HUES48 (cell line): ENCODE data around the gene RBP3.

Experiments used
- H3K27ac ChIP-seq: one replicate; pipeline ENCODE4 v1.7.0; 2013; ENCODE audit warnings: low read depth, low read length, inconsistent platforms
- H3K27me3 ChIP-seq: 2 replicates; pipeline ENCODE4 v1.6.1; 2013; ENCODE audit warnings: mild to moderate bottlenecking, low read length; ENCODE audit not compliant: control insufficient read depth, insufficient read depth
- H3K36me3 ChIP-seq: 2 replicates; pipeline ENCODE4 v1.6.1; 2013; ENCODE audit warnings: low read length; ENCODE audit not compliant: control insufficient read depth, insufficient read depth
- H3K4me1 ChIP-seq: 2 replicates; pipeline ENCODE4 v1.6.1; 2013; ENCODE audit warnings: mild to moderate bottlenecking, low read length; ENCODE audit not compliant: control insufficient read depth, insufficient read depth
- H3K4me3 ChIP-seq: 2 replicates; pipeline ENCODE4 v1.5.1; 2013; ENCODE audit warnings: mild to moderate bottlenecking, low read depth, low read length
- H3K9ac ChIP-seq: 2 replicates; pipeline ENCODE4 v1.6.1; 2013; ENCODE audit warnings: mild to moderate bottlenecking, low read depth, low read length, moderate library complexity
- H3K9me3 ChIP-seq: 2 replicates; pipeline ENCODE4 v1.6.1; 2013; ENCODE audit warnings: low read length; ENCODE audit not compliant: control insufficient read depth, insufficient read depth

The RBP3 gene

DNA sequence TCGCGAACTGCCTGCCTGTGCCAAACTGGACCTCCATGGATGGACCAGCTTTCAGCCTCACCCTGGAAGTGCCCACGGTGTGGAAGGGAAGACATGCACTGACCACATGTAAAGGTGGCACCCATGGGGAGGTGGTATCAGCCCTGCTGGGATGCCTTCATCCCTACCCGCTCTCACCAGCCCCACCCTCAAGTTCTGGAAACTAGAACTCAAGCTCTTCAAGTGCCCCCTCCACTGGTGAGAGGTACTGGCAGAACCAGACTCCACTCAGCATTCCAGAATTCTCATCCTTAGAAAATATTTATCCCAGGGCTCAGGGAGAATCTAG, 30.0 kb downstream of the RBP3 start:
- H3K36me3 ChIP-seq: no peaks in the 10 kb centered on the region; the same call in 1 of the 2 replicates
- no peaks in the 10 kb centered on the region for H3K9me3 ChIP-seq
- H3K27me3 ChIP-seq: no peaks in the 10 kb centered on the region
- H3K4me3 ChIP-seq: no peak overlapping the region
- no peak overlapping the region for H3K9ac ChIP-seq
- no peak overlapping the region for H3K27ac ChIP-seq
- H3K4me1 ChIP-seq: peaks cover 17% of the 10 kb centered on the region

- H3K9ac ChIP-seq: no peak overlapping the region
- H3K4me1 ChIP-seq: peaks cover 21% of the 10 kb centered on the region
- no peaks in the 10 kb centered on the region for H3K27me3 ChIP-seq
- no peak overlapping the region for H3K4me3 ChIP-seq
- H3K27ac ChIP-seq: no peak overlapping the region
- H3K9me3 ChIP-seq: no peaks in the 10 kb centered on the region
- H3K36me3 ChIP-seq: no peaks in the 10 kb centered on the region; the same call in 1 of the 2 replicates
Measured at GRCh38 chr10:47378606-47379444, 30.7 kb downstream of the RBP3 start.

DNA sequence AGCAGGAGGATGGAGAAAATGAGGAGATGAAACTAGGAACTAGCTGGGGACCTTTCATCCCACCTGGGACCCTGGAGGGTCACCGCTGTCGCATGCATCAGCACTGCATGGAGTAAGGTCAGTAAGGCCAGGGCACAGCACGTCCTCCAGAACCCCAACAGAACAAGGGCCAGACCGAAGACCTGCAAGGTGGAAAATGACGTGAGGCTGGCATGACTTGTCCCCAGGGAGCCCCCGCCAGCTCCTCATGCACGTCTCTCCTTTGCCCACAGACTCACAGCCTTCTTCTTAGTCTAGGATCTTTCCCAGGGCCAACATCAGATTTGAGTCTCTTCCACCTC, 31.3 kb downstream of the RBP3 start:
- H3K9me3 ChIP-seq: no peaks in the 10 kb centered on the region
- H3K27ac ChIP-seq: no peak overlapping the region
- no peak overlapping the region for H3K9ac ChIP-seq
- no peaks in the 10 kb centered on the region for H3K27me3 ChIP-seq
- peaks cover 21% of the 10 kb centered on the region for H3K4me1 ChIP-seq
- no peak overlapping the region for H3K4me3 ChIP-seq
- no peaks in the 10 kb centered on the region; the same call in 1 of the 2 replicates for H3K36me3 ChIP-seq

- Histone ChIP-seq H3K27ac (no peak overlapping the region), H3K27me3 (peaks cover 1% of the 10 kb centered on the region; the same call in 1 of the 2 replicates), H3K4me3 (no peak overlapping the region), H3K4me1 (peaks cover 23% of the 10 kb centered on the region), H3K9me3 (no peaks in the 10 kb centered on the region), H3K9ac (no peak overlapping the region), H3K36me3 (no peaks in the 10 kb centered on the region; the same call in 1 of the 2 replicates)
Measured at GRCh38 chr10:47379901-47380300, 31.7 kb downstream of the RBP3 start.

DNA sequence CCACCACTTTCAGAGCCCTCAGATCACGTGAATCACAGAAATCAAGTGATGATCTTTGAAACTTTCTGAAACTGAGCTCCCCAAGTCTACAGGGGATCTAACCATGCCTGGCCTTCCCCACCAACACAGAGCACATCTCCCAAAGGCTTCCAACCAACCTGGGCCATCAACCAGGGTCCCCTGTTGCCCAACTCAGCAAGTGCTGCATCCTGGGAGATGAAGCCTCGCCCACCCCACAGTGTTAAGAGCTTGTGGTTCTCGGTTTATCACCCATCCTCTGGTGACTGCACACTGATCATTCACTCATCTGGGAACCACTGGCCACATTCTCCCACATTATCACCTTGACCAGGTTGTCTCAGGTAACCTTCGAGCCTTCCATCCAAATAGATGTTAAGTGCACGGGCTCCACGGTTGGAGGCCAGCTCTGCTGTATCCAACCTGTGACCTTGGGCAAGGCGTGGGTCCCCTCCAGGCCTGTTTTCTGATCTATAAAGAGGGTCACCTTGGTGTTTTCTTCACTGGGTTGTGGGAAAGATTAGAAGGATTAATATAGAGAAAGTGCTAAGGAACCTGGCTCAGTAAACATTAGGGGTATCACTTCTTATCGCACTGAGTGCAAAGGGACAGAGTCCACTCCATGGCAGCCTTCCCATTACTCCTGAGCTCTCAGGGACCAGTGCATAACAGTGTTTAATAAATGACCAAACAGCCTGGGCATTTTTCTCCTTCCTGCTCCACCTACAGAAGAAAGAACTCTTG, 32.4 kb downstream of the RBP3 start:
- peaks cover 7% of the 10 kb centered on the region for H3K27me3 ChIP-seq
- no peaks in the 10 kb centered on the region for H3K9me3 ChIP-seq
- no peaks in the 10 kb centered on the region; the same call in 1 of the 2 replicates for H3K36me3 ChIP-seq
- no peak overlapping the region for H3K4me3 ChIP-seq
- peaks cover 25% of the 10 kb centered on the region for H3K4me1 ChIP-seq
- no peak overlapping the region for H3K9ac ChIP-seq
- H3K27ac ChIP-seq: no peak overlapping the region

- H3K36me3 ChIP-seq: no peaks in the 10 kb centered on the region; the same call in 1 of the 2 replicates
- no peak overlapping the region for H3K4me3 ChIP-seq
- no peaks in the 10 kb centered on the region for H3K9me3 ChIP-seq
- peaks cover 10% of the 10 kb centered on the region for H3K27me3 ChIP-seq
- H3K27ac ChIP-seq: no peak overlapping the region
- no peak overlapping the region for H3K9ac ChIP-seq
- peaks cover 25% of the 10 kb centered on the region for H3K4me1 ChIP-seq
Measured at GRCh38 chr10:47381103-47381395, 32.9 kb downstream of the RBP3 start.

DNA sequence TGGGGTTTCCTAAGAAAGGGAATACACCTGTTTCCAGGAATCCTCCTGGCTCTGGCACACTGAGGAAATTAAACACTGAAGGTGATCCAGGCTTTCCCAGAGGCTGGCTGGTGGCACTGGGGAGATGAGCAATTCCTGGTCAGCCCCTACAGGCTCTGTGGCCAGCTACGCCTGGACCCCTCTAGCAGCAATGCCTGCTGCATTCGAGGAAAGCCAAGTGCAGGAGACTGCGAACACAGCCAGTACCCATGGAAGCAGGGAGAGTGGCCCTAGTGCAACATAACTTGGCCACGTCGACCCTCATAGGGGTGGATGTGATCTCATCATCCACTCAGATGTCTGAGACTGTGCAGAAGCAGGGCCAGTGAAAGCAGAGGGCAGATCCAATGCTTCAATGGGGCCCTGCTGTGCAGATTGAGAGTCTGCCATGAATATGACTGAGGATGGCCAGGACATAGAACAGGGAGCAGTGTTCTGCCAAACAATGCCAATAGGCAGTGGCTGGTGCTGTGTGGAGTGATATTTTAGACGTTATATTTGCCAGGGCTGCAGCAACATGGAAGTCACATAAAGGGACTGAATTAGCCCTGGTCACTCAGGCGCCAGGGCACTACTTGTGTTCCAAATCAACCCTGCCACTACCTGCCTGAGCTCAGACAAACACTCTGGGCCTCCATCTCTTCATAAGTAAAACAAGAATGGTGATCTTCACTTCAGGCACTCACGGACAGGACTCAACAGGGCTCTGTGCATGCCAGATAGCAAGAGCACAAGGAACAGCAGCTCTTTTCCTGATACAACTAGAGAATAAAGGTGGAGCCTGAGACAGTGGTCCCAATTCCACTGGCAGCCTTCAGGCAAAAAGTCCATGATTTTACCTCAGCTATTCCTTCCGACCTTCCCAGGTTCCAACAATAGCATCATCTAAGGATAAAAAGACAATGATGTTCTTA, 33.5 kb downstream of the RBP3 start:
- peaks cover 10% of the 10 kb centered on the region for H3K27me3 ChIP-seq
- no peak overlapping the region for H3K9ac ChIP-seq
- peaks cover 3% of the 10 kb centered on the region; the same call in 1 of the 2 replicates for H3K9me3 ChIP-seq
- no peak overlapping the region for H3K27ac ChIP-seq
- peaks cover 25% of the 10 kb centered on the region for H3K4me1 ChIP-seq
- no peak overlapping the region for H3K4me3 ChIP-seq
- no peaks in the 10 kb centered on the region; the same call in 1 of the 2 replicates for H3K36me3 ChIP-seq

GRCh38 chr10:47383261-47384147, 35.3 kb downstream of the RBP3 start:
- peak overlapping the region; percentile 91 for H3K4me3 ChIP-seq
- peaks cover 3% of the 10 kb centered on the region; the same call in 1 of the 2 replicates for H3K9me3 ChIP-seq
- H3K9ac ChIP-seq: no peak overlapping the region; the same call in 1 of the 2 replicates
- H3K27ac ChIP-seq: peak overlapping the region; percentile 79
- H3K36me3 ChIP-seq: no peaks in the 10 kb centered on the region; the same call in 1 of the 2 replicates
- H3K27me3 ChIP-seq: peaks cover 10% of the 10 kb centered on the region
- peaks cover 25% of the 10 kb centered on the region for H3K4me1 ChIP-seq

- H3K9me3 ChIP-seq: peaks cover 3% of the 10 kb centered on the region; the same call in 1 of the 2 replicates
- peaks cover 25% of the 10 kb centered on the region for H3K4me1 ChIP-seq
- peak within 1 kb of the TSS; percentile 61 for H3K9ac ChIP-seq
- peak within 1 kb of the TSS; percentile 79 for H3K27ac ChIP-seq
- H3K36me3 ChIP-seq: no peaks in the 10 kb centered on the region; the same call in 1 of the 2 replicates
- H3K27me3 ChIP-seq: peaks cover 10% of the 10 kb centered on the region
- H3K4me3 ChIP-seq: peak within 1 kb of the TSS; percentile 91
Measured at GRCh38 chr10:47384148-47384921, 36.2 kb downstream of the RBP3 start, which contains the start of gene ZNF488. Gene ZNF488, minus strand, starts transcription at chr10:47384293. Its CDS starts 15,464 bp downstream, at chr10:47368829.
